HFF-Myc (cell line): ENCODE data around the gene OTOS.

Experiments used
- DNase-seq: peaks from one replicate; pipeline ENCODE4 v3.0.0-alpha.2; 2011; ENCODE audit warnings: low read depth; ENCODE audit errors: extremely low read depth
- H3K4me3 ChIP-seq: replicated peaks from 2 replicates; pipeline ENCODE4 v1.5.1; 2011; ENCODE audit warnings: low read depth, mild to moderate bottlenecking, control low read depth, low read length
- TF ChIP-seq, protein P1 (sequence below): IDR thresholded peaks from 2 replicates; pipeline ENCODE4 v1.5.1; 2012; ENCODE audit warnings: mild to moderate bottlenecking, low read depth, low read length, control low read depth; ENCODE audit errors: missing control alignments

The OTOS gene

GRCh38 chr2:240153418-240153817 is 13.0 kb upstream of the OTOS start:
- H3K4me3 ChIP-seq = no peak overlapping the region
- DNase-seq = no peak
- TF ChIP-seq, protein P1, sequence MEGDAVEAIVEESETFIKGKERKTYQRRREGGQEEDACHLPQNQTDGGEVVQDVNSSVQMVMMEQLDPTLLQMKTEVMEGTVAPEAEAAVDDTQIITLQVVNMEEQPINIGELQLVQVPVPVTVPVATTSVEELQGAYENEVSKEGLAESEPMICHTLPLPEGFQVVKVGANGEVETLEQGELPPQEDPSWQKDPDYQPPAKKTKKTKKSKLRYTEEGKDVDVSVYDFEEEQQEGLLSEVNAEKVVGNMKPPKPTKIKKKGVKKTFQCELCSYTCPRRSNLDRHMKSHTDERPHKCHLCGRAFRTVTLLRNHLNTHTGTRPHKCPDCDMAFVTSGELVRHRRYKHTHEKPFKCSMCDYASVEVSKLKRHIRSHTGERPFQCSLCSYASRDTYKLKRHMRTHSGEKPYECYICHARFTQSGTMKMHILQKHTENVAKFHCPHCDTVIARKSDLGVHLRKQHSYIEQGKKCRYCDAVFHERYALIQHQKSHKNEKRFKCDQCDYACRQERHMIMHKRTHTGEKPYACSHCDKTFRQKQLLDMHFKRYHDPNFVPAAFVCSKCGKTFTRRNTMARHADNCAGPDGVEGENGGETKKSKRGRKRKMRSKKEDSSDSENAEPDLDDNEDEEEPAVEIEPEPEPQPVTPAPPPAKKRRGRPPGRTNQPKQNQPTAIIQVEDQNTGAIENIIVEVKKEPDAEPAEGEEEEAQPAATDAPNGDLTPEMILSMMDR = no peak

GRCh38 chr2:240151477-240152031 is 11.1 kb upstream of the OTOS start:
- TF ChIP-seq, protein P1 = no peak
- no peak overlapping the region for H3K4me3 ChIP-seq
- DNase-seq = no peak

DNA sequence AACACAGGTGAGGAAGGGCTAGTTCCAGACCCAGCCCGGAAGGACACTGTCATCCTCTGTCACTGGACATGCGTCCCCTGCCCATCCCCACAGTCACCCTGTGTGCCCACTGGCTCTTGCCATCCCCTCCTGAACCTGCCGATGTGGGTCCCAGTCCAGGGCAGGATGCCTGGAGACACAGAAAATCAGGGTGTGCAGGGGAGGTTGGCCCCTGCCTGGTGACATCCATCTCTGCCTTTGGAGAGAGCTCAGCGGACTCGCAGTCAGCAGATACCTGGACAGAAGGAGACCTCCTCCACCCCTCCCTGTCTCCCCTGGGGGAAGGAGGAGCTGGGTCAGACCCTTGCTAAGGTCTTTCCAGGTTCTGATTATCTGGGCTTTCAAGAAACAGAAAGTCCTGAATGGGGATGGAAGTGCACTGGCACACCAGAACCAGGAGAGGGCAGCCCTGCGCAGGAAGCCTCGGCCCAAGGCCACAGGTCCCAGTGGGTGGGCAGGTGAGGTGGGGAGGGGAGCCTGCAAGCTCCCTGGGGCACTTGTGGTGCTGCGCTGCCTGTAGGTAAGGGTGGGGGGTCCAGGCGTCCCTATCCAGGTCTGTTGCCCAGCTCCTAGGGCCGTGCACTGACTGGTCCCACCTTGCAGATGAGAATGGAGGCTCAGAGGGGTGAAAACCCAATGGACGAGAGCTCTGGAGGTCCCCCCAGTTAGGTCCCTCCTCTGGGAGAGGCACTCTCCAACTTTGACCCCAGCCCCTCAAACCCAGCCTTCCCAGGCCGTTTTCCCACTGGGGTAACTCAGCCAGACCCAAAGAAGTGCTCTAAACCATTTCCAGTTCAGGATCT is 9.7 kb upstream of the OTOS start:
- TF ChIP-seq, protein P1 = peak; percentile 86
- no peak for DNase-seq

DNA sequence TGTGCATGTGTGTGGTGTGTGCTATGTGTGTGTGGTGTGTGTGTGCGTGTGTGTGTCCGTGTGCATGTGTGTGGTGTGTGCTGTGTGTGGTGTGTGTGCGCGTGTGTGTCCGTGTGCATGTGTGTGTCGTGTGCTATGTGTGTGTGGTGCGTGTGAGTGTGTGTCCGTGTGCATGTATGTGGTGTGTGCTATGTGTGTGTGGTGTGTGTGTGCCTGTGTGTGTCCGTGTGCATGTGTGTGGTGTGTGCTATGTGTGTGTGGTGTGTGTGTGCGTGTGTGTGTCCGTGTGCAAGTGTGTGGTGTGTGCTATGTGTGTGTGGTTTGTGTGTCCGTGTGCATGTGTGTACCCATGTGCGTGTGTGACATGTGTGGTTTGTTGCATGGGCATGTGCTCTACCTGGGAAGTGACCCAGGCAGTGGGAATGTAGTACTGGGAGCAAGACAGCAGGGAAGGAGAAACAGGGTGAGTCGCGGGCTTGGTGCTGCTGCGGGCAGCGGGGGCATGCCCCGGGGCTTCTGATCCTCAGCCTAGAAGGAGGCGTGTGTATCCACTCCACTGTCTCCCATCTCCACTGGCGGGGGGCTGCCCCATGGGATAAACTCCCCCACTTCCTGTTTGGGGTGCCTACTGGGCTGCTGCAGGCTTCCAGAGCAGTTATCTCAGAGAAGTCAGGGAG is 7.6 kb upstream of the OTOS start:
- TF ChIP-seq, protein P1 = no peak
- no peak for DNase-seq
- no peak overlapping the region for H3K4me3 ChIP-seq

More for the DNA sequence above, 9.7 kb upstream of the OTOS start:
- H3K4me3 ChIP-seq = no peak overlapping the region

DNA sequence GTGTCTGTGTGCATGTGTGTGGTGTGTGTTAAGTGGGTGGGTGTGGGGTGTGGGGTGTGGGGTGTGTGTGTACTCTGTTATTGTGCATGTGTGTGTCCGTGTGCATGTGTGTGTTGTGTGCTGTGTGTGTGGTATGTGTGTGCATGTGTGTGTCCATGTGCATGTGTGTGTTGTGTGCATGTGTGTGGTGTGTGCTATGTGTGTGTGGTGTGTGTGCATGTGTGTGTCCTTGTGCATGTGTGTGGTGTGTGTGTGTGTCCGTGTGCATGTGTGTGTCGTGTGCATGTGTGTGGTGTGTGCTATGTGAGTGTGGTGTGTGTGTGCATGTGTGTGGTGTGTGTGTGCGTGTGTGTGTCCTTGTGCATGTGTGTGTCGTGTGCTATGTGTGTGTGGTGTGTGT is 6.9 kb upstream of the OTOS start:
- no peak for DNase-seq
- TF ChIP-seq, protein P1 = no peak
- H3K4me3 ChIP-seq = no peak overlapping the region

DNA sequence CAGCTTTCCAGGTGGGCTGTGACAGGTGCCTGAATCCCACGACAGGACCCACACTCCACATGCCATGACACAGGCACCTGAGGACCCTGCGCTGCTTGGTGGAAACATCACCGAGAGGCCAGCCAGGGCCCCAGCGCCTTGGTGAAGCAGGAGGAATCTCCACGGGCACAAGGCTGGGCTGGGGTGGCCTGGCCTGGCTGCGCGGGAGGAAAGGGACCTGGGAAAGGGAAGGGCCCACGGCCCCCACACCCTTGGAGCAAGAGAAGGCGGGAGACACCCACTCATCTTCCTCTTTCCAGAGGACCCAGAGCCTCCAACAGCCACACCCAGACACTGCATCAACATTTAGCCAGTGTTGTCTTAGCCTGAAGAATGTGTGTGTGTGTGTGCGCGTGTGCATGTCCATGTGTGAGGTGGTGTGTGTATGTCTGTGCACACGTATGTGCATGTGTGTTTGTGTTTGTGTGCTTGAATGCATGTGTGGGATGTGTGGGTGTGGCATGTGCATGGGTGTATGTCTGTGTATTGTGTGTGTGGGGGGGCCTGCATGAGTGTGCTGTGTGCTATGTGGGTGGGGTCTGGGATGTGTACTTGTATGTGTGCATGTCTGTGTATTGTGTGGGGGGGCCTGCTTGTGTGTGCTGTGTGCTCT is 6.3 kb upstream of the OTOS start:
- TF ChIP-seq, protein P1 = no peak
- DNase-seq = no peak
- no peak overlapping the region for H3K4me3 ChIP-seq
